ENCODE results near the gene POLQ.
"Not testable (repeated sequence)": the region's sequence is repeated elsewhere in the genome, so short reads cannot be mapped to it uniquely, and the experiment has no call there.

The POLQ gene

DNA sequence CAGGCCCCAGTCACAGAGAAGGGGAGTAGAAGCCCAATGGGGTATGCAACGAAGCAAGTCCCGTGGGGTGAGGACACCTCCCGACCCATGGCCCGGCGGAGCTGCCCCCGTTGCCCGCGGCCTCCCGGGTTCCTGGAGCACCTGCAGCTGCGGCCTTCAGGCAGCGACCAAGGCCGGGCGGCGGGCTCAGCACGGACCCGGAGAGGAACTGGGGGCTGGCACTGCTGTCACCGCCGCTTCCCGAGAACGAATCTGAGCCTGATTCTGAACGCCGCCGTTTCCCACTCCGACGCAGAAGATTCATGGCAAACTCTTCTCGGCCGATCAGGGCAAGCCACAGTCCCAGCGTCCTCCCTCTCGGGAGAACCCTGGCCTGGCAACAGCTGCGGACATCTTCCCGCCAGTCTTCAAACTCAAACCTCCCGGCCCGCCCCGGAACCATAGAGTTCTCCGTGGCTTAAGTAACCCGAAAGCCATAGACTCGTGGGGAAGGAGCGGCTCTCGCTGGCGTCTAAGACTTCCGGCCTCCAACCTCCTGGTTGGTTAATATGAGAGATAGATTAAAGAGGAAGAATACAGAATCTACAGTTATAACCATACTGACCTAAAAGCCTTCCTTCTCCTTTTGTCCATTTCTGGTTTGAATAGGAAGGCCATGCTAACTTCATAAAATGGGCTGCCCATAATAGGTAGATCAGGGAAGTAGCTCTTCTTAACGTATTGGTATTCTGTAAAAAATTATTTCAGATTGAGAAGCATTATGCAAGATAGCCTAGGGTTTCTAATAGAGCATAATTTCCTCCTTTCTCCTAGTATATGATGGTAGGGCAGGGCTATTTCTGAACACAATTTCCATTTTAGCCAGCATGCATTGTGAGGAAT, at the start of gene POLQ:
Gene POLQ (minus strand): TSS at position 415 of the 882 bp plus-strand sequence. CDS start 111 bp downstream, at position 304.
- DNase-seq: peak; percentile 89
- ATAC-seq: peak; percentile 98

DNA sequence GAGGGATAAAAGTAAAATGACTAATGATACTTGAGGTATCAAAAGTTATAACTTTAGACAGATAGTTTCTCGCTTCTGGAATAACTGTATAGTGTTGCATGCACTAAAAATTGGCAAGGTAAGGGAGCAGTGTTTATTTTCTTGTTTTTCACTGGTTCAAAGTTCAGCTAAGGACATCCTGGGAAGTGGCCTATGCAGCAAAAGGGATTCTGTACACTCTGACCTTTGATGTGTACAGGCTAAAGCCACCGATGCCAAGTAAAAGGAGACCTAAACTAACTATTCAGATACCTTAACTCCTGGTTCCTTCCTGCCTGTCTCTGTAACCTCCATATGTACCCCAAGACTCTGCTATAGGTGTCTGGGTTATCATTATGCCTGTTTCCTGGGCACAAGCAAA, 49.1 kb upstream of the POLQ start:
- ATAC-seq (no peak), DNase-seq (no peak)

DNA sequence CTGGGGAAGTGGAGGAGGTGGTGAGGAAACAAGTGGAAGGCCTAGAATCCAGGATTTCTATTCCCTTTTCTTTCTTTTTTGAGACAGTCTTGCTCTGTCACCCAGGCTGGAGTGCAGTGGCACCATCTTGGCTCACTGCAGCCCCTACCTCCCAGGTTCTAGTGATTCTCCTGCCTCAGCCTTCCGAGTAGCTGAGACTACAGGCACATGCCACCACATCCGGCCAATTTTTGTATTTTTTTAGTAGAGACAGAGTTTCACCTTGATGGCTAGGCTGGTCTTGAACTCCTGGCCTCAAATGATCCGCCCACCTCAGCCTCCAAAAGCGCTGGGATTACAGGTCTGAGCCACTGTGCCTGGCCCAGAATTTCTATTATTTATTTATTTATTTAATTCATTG, 48.0 kb upstream of the POLQ start:
- DNase-seq, ATAC-seq: not testable (repeated sequence)

DNA sequence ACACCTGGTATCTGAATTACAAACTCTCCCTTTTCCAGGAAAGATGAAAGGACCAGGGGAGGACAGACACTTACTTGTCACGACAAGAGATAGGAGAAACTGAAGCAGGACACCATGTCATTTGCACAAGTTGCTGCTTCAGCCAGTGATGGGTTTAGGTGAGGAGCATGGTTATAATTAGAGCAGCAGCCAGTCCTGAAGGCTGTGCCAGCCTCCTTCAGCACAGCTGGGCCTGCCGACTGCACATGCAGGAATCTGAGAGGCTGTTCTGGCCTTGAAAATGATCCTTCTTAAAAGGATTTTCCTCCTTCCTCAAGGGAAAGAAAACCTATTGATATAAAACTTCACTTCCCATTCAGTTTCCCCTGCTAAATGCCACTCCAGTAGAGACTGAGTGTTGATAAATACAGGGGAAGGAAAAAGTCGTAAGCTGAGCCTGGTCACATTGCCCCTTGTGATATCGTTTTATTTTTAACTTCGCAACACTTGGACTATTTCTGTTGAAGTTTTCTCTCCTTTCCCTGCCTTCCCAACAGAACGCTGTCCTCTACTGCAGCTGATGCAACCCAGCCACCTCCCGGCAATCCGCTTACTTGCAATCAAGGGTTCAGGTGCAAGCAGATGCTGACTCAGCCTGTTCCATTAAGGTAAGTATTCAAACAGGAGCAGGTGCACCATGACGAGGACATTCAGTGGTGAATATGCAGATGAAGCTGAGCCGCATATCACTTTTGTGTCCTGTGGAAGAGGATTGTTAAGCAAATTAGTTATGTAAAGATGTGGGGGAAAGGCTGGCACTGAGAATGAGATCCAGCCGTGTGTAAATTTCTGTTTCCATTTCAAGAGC, 47.3 kb upstream of the POLQ start, which contains the start of gene FBXO40:
Gene FBXO40 (plus strand): TSS at position 524 of the 847 bp plus-strand sequence. CDS start 27,197 bp downstream, outside the sequence.
- ATAC-seq: no peak

DNA sequence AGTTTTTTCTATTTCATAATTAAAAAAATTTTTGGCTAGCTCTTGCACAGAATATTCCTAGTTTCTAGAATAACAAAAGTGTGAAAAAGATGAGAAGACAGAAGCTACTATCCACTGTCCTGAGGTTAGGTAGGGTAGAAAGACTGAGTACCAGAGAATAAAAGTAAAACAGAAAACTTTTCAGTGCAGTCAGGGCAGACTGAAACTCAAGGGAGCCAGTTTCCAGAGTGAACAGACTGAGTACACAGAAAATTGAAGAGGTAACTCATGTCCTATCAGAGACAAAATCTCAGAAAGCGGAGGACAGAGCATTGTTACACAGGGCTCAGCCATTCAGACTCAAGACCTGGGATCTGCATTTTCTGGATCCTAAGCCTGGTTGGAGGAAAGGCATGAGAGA, 38.6 kb upstream of the POLQ start:
- ATAC-seq: no peak
- no peak for DNase-seq

More for the DNA sequence above, 47.3 kb upstream of the POLQ start, which contains the start of gene FBXO40:
- no peak for DNase-seq

DNA sequence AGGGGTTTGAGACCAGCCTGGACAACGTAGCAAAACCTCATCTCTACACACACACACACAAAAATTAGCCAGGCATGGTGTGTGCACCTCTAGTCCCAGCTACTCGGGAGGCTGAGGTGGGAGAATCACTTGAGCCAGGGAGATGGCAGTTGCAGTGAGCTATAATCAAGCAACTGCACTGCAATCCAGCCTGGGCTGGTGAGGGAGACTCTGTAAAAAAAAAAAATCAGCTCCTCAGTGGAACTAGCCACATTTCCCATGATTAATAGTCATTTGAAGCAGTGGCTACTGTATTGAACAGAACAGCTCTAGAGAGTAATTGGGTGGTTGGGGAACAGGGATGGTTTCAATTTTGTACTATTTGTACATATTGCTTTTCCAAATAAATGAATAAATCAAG, 35.9 kb upstream of the POLQ start:
- no peak for ATAC-seq
- no peak for DNase-seq

DNA sequence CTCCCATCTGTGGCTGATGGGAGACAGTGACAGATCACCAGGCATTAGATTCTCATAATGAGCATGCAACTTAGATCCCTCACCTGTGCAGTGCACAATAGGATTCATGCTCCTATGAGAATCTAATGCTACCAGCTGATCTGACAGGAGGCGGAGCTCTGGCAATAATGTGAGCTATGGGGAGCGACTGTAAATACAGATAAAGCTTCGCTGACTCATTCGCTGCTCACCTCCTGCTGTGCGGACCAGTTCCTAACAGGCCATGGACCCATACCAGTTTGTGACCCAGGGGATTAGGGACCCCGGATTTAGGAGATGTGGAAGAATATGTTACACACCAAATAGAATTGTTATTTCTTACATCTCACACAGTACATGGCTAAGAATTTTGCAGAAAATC, 28.7 kb upstream of the POLQ start:
- DNase-seq: no peak
- no peak for ATAC-seq

DNA sequence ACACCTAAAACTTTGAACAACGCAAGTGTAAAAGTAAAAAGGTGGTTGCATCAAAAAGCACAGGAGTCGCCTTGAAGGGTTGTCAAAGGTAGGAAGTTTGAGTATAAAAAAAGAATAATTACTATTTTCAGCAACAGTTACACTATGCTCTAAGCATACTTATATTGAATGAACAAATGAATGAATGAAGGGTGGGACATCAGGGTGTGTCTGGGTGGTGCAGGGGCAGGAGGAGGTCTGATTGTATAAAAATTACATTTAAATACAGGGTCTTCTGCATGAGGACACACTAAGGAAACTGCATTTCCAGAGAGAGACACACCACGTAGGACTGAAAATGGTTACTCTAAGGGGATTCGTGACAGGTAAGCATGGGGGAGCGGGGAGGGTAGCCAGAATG, 21.9 kb upstream of the POLQ start, which contains the start of gene ARGFX:
Gene ARGFX (plus strand): TSS at position 301 of the 400 bp plus-strand sequence. CDS start 2,765 bp downstream, outside the sequence.
- ATAC-seq: no peak
- no peak for DNase-seq

DNA sequence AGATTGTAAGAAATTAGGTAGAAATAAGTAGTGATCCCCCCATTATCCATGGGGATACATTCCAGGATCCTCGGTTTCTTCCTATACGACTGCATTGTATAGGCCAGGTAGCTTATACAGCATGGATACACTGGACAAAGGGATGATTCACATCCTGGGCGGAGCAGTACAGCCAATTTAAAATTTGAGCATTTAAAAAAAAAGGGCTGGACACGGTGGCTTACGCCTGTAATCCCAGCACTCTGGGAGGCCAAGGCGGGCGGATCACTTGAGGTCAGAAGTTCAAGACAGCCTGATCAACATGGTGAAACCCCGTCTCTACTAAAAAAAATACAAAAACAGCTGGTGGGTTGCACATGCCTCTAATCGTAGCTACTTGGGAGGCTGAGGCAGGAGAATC, 21.0 kb upstream of the POLQ start:
- DNase-seq (no peak), ATAC-seq (no peak)

DNA sequence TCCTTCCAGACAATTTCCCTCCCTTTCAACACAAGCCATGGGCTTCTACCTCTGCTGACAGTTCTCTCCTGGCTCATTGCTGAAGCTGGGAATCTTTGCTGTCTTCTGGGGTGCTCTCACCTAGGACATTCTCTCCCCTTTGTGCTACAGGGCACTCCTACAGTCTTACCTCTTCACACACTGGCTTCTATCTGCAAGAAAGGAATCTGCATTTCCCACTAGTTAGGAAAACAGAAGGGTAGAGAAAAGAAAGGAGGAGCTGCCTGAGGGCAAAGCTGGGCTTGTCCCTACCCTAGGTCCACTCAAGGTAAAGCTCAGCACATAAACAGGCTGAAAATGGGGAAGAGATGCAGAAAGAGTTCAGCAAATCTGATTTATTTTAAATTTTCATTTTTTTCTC, 16.4 kb upstream of the POLQ start:
- ATAC-seq (no peak), DNase-seq (no peak)

DNA sequence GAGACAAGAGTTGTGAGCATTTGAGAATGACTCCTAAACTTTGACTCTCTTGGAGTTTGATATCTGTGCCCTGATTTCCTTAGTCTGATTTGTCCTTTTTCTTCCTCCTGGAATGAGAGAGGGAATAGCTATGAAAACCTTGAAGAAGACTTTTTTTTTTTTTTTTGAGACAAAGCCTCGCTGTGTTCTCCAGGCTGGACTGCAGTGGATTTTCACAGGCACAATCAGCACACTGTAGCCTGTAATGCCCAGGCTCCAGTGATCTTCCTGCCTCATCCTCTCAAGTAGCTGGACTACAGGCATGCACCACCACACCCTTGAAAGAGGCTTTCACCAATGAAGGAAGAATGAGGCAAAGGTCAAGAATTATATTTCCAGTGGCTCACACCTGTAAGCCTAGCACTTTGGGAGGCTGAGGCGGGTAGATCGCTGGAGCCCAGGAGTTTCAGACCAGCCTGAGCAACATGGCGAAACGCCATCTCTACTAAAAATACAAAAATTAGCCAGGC, 11.7 kb upstream of the POLQ start:
- no peak for ATAC-seq
- no peak for DNase-seq

DNA sequence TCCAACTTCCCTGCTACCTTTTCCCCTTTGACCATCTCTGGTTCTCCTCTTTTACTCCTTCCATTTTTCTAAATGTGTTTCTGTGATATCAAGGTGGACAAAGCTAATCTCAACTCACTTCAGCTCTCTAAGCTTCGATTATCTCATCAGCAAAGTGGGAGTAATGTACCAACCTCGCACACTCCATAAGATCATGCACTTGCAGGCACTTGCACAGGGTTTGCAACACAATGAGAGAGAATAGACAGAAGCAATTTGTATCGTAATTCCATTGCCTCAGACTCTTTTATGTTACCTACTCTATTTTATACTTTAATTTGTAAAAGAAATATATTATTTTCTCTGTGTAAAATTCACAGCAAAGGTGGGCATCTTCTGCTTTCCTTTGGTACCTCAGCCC, 7.0 kb upstream of the POLQ start:
- ATAC-seq (no peak), DNase-seq (no peak)

DNA sequence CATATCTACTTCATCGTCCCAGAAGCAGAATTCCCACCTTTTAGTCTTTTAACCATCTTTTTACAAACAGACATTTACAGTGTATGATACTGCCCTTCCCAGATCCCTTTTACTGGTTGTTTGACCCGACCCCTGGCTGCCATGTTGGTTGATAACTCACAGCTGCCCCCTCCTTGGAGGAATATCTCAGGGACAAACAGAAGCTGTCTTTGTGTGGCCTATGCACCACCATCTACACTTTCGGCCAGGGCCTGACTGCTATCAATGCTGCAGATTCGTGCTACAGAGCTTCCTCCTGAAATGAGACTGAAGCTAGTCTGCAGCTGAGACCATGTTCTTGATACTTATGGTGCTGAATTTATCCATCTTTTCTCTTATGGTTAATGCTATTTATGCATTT, 6.6 kb upstream of the POLQ start:
- ATAC-seq (no peak), DNase-seq (no peak)

DNA sequence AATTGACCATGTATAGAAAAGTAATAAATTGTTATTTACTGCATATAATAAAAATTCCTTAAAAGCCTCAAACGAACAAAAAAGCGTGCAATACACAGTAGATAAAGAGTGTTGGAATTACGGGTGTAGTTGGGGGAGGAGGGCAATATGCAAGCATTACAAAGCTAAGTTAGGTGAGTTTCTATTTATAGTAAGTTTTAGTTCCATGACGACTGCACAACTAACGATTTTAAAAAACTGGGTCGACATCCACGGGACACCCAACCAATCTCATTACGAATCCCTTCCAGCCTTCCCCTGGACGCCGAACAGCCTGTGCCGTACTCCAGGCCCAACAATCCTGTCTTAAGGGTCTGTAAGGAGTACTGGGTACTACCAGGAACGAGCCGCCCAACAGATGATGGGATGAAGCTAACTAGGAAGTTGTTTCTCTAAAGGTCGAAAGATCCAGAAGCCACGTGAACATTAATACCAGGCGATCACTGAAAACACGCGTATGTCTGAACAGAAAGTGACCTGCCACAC, 677 bp downstream of the POLQ start:
- DNase-seq: no peak
- peak; percentile 3 for ATAC-seq

DNA sequence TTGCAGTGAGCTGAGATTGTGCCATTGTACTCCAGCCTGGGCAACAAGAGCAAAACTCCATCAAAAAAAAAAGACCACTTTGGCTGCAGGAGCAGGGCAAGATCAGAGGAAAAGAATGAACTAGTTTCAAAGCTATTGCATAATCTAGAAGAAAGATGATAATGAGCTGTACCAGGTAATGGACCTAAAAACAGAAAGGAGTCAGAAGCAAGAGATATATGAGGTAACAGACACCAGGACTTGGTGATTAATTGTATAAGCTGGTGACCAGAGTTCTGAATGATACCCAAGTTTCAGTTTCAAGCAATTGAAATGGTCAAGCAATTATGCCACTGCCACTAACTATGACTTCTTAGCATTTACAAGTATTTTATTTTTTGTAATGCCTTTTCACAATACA, 2.9 kb downstream of the POLQ start:
- ATAC-seq (no peak), DNase-seq (no peak)

DNA sequence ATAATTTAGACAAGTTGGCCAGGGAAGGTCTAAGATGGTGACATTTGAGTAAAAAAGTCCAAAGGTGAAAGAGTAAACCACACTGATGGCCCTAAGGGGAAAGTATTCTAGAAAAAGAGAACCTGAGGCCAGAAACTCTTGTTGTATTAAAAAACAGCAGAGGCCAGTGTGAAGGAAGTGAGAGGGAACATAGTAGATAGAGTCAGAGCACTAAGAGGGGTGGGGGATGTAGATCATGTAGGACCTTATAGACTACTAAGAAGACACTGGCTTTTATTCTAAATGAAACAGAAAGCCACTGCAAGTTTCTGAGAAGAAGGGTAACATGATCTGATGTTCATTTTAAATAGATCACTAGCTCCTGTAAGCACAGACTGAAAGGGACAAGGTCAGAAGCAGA, 14.5 kb downstream of the POLQ start:
- DNase-seq (no peak), ATAC-seq (no peak)

DNA sequence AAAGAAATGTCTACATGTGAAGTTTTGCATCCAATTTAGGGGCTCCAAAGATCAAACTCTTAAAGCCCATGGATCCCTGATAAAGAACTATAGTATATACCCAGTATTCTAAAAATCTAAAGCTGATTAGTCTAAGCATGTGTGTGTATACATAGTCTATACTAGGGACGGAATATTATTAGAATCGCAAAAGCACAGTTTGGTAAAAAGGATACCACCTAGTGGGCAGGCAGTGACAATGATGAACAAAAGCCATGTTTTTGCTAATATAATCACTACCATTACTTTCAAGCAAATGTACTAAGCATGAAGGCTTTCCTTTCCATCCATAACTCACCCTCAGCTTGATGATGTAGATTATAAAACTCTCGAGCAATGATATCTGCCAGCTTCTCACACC, 16.5 kb downstream of the POLQ start:
- DNase-seq: no peak

DNA sequence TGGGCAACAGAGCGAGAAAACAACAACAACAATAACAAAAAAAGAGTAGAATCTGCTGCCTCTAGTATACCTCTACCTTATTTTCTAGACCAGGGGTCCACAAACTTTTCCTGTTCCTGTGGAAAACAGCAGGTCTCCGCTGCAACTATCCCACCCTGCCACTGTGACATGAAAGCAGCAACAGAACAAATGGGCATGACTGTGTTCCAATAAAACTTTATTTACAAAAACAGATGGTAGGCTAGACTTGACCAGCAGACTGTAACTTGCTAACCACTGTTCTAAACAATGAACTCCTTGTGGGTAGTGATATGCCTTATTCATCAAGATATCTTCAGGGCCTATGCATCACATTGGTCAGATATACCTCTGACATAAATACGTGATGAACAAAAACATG, 25.3 kb downstream of the POLQ start:
- no peak for DNase-seq
- no peak for ATAC-seq

More for the DNA sequence above, 16.5 kb downstream of the POLQ start:
- ATAC-seq: no peak

DNA sequence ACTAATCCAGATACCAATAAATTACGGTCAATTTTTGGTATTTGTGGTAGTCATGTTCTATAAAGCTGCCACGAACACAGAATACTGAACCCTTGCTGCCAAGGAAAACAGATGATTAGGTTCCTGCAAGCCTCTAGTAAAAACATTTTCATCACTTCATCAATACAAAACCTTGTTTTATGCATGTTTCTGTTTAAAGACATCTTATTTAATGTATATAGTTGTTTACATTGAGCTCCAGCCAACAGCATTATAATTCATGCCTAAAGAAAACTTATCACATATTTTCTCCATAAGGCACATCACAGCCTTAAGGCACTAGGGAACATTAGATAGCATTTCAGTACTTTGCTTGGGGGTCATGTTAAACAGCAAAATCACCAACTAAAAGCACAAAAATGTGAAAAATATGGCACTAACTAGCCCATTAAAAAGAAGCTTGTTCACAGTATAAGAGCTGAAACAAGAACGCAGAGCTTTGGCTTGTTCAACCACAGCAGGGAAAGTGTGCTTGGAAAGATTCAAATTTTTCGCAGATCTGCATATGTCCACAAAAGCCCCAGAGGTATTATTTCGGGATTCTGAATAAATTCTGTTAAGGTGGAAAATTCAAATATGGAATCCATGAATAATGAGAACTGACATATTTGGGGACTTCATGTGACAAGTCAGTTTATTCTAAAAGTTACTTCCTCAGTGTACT, 27.7 kb downstream of the POLQ start:
- ATAC-seq: no peak

DNA sequence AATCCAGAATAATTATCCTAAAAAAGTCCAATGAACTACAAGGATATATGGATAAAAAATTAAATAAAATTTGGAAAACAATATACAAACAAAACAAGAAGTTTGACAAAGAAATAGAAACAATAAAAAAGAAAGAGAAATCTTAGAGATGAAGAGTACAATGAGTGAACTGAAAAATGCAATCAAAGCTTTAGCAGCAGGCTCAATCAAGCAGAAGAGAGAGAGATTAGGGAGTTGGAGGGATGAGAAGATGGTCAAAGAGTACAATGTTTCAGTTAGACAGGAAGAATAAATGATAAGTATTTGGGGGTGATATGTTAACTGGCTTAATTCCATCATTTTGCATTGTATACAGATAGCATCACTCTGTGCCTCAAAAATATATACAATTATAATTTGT, 29.9 kb downstream of the POLQ start:
- DNase-seq (no peak), ATAC-seq (no peak)

More for the DNA sequence above, 27.7 kb downstream of the POLQ start:
- DNase-seq: no peak

DNA sequence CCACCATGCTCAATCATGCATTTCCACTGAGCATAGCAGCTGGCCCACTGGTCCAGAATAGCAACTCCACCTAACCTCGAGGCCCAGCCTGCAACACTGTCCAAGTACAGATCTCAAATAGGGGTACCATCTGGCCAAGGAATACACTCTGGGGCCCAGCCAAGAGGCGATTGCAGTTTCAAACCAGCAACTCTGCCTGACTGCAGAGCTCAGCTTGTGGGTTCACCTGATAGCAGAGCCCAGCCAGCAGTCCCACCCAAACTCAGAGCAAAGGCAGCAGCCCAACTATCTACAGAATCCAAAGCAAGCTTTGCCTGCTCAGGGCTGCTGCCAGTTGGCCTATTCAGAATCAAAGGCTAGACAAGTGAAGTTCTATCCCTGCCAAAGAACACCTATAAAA, 30.5 kb downstream of the POLQ start:
- ATAC-seq: no peak
- no peak for DNase-seq

DNA sequence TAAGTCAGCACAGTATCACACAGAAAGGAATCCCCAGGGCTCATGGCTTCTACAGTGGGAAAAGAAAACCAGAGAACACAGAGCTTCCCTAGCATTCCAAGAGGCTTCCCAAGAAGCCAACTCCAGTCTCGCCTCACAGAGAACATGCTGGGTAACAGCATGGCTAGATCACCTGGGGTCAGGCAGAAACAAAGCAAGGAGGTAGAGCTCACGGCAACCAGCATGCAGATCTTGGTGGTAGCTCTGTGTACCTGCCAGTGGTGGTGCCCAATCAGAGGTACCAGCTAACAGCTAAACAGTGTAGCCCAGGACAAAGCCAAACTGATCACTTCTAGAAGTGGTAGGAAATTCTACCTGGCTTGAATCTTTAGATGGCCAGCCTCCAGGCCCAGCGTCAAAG, 31.3 kb downstream of the POLQ start:
- ATAC-seq (no peak), DNase-seq (no peak)
